Stimulated activated CD8-positive, alpha-beta memory T cell treated with anti-CD3 and anti-CD28 coated beads, Interleukin-7, amount 100 ng/mL, for 1 hour (primary cell): ENCODE data around the gene ABHD3.
"Not testable (repeated sequence)": the region's sequence is repeated elsewhere in the genome, so short reads cannot be mapped to it uniquely, and the experiment has no call there.

Experiments used
- DNase-seq, 2 donors: peaks; one replicate each; pipeline ENCODE4 v3.0.0-alpha.2; 2020; ENCODE audit warnings: low read depth in 2 of 2

ABHD3 gene

DNA sequence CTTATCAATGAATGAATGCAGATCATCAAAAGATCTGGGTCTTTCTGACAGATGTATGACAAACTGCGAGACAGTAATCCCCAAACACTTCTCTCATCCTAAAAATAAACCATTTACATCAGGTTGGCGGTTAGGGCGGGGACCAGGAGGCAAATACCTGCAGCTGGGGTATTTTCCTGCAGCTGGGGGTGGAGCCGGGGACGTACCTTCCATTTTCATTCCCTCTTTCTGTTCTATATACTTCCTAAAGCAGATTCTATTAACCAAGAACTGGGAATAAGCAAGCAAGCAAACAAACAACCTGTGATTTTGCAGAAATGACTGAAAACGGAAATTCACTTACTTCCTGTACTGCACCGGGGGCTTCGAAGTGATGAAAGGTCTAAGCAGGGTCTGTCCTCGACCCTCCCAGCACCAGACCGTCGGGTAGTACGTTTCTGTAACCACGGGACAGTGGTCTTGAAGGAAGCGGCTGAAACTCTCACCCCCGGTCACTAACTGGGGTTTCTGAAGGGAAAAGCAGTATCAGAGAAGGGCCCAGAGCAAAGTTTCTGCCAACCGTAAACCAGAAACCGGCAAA lies 1.2 kb downstream of the ABHD3 start:
- DNase-seq, result no peak

DNA sequence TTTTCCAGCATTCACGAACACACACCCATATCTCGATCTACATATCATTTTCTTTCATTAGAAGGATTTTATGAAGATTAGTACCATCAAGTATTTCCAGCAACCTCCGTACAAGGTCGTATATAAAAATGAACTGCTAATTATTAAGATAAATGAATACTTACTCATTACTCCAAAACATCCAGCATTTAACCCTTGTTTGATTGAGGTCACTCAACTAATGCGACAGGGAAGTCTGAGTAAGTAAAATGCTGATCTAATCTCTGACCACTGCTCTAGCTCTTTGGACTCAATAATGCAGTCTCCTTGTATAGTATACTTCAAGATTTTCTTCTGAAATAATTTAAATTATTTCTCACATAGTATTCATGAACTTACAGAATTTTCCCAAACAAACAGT lies 2.0 kb downstream of the ABHD3 start:
- DNase-seq, result no peak

DNA sequence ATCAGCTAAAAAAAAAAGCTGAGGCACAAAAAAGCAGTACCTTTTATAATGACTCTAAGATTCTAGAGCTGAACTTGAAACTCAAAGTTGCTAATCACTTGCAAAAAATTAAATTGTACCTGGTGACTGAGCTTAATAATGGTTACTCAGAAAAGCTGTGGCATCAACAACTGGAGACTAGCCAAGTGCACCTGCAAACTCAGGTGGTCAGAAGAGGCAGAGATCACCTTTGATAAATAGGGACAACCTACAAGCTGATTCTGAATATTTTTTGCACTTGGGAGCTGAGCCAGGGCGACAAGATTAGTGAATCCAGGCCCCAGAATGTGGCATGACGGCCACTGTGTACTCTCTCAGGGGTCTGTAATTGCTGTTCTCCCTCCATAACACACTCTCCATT lies 3.0 kb downstream of the ABHD3 start:
- DNase-seq, result no peak

DNA sequence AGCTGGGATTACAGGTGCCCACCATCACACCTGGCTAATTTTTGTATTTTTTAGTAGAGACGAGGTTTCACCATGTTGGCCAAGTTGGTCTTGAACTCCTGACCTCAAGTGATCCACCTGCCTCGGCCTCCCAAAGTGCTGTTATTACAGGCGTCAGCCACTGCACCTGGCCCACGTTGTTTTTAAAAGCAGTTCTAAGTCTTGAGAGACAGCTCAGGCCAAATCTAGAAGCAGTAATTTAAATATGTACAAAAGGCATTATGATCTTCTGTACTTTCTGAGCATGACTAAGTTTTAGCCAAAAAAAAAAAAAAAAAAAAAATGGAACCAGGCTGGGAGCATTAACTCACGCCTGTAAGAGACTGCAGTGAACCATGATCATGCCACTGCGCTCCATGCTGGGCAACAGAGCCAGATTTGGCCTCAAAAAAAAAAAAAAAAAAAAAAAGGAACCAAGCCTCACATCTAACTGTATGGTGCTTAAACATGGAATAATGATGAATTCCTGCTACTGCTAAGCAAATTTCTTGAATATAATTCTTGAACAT lies 4.0 kb downstream of the ABHD3 start:
- no peak for DNase-seq

DNA sequence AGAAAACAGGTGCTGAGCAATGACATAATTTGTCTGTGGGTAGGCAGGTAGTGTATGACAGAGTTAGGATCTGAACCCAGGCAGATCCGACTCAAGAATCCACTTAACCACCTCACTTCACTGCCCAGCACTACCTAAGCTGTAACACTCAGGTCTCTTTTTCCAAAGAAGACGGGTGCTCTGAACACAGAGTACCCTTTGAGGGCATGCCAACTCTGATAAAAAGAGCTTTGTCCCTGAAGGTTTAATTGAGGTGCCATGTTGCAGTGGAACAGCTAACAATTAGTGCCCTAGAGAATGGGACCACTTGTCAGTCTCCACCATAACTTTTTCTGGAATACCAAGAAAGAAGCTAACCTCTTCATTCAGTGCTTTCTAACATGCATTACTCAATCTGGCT lies 11.3 kb downstream of the ABHD3 start:
- no peak for DNase-seq

DNA sequence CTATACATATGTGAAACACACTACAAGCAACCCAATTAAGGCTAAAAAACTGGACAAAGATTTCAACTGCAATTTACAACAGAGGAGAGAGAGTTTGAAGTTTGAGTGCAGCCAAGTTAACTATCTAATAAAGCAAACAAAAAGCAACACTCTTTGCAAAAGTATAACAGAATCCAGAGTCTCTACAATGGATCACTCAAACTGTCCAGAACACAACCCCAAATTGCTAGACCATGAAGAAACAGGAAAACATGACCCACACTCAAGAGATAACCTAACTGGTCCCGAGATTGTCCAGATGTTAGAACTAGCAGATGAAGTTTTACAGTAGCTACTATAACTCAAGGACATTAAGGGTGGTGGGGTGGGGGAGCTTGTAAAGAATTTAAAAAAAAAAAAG lies 14.8 kb downstream of the ABHD3 start:
- DNase-seq, result no peak

DNA sequence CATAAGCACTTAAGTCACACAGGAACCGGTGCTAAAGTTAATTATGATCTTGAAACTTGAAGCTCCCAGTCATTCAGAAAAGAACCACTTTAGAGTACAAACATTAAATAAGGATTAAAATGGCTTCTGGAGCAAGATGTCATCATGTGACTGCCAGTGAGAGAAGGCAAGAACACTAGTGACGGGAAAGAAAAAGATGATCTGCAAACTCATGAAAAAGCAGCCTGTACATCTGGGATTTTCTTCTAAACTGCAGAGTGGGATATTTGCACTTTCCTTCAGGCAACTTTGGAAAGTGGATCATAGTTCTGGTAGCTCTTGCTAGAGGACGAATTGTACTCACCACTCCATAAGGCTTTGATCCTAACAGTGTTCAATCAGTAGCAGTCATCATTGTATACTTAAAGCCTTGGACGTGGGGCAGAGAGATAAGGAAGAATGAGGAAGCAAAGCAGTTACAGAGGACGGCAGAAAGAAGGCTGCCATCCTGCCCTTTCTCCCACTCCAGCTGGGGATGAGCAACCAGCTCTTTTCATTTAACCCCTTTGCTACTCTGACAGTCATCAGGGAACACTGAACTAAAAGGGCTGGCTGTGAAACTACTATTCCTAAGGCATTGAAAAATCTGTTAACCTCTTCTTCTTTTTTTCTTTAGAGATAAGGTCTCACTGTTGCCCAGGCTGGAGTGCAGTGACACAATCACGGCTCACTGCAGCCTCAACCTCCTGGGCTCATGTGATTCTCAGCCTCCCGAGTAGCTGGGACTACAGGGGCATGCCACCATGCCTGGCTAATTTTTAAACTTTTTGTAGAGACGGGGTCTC lies 18.1 kb downstream of the ABHD3 start:
- DNase-seq, result no peak

DNA sequence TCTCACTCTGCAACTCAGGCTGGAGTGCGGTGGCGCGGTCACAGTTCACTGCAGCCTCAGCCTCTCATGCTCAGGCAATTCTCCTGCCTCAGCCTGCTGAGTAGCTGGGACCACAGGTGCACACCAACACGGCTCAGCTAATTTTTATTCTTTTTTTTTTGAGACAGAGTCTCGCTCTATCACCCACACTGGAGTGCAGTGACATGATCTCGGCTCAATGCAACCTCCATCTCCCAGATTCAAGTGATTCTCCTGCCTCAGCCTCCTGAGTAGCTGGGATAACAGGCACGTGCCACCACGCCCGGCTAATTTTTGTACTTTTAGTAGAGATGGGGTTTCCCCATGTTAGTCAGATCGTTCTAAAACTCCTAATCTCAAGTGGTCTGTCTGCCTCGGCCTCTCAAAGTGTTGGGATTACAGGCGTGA lies 19.0 kb downstream of the ABHD3 start:
- DNase-seq, result not testable (repeated sequence)

DNA sequence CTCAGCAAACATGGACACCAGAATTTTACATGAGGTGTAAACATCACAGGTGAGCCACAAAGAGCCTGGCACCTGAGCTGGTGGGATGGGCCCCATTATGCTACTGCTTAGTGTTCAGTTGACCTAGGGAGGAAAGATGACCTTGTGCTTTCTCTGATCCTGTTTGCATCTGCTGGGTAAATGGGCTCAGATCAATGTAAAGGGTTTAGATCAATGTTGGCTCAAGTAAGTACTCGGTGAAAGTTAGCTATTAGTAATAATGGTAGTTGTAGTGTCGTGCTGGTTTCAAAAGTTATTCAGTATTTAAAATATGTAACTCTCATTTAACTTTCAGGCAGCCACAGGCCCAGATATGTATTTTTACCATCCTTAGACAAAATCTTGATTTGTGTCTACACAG lies 19.8 kb downstream of the ABHD3 start:
- no peak for DNase-seq

DNA sequence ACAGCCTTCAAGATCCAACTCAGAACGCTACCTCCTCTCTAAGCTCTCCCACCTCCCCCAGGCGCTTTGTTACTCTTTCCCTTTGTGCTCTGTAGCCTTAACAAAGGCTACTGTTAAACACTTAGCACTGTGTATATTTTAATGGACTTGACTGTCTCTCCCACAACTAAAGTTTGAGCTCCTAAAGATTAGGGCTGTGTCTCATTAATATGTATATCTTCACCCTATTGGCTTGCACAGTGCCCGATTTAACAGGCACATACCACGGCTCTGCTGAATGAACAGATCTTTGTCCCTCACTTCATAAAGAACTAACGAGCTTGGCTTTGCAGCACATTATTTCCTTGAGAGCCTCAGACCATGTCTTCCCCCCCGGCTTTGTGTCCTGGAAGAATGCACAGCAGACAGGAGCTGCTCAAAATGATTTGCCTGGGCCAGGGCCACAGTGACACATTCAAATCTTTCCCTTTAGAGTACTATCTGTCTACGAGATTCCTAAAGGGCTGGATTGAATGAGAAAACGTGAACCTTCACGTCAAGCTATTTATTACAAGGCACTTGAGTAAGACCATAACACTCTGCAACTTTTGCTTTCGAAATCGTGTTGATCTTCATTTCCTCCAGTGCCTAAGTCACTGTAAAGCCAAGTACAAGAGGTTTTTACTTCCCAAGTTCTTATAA lies 22.1 kb downstream of the ABHD3 start:
- no peak for DNase-seq

DNA sequence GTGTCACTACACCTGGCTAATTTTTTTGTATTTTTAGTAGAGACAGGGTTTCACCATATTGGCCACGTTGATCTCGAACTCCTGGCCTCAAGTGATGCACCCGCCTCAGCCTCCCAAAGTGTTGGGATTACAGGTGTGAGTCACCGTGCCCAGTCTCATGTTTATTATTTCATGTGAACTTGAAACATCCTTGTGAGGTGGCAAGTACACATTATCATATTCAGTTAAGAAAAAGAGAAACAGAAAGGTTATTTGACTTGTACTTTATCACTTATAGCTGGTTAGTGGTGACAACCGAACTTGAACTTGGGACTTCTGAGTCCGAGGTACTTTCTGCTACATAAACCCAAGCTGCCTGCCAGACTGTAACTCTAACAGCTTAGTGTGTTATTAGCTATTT lies 24.4 kb downstream of the ABHD3 start:
- no peak for DNase-seq

DNA sequence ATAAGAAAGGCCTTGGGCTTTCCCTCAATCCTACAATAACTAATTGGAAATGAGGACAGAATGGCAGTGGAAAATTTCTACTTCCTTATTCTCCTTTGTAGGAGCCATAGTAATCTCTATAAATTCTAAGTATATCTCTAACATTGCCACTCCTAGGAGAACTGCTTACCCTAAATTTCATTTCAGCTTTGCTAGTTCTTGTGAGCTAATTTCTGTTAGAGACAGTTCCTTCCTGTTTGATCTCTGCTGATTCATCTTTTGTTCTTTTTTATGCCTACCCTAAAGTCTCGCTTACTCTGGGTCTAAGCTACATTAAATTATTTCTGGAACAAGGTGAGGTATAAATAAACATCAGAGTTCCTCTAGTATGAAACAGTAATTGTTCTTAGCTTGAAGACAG lies 25.7 kb downstream of the ABHD3 start:
- DNase-seq, result no peak

DNA sequence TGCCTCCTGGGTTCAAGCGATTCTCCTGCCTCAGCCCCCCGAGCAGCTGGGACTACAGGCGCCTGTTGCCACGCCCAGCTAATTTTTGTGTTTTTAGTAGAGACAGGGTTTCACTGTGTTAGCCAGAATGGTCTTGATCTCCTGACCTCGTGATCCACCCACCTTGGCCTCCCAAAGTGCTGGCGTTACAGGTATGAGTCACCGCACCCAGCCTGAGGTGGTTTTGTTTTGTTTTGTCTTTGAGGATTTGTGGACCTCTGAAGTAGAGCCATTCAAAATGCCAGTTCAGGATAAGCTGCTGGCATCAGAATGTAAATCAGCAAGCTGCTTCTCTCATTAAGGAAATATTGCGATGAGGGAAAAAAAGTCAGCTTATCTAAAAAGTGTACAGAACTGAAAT lies 29.2 kb downstream of the ABHD3 start:
- not testable (repeated sequence) for DNase-seq

DNA sequence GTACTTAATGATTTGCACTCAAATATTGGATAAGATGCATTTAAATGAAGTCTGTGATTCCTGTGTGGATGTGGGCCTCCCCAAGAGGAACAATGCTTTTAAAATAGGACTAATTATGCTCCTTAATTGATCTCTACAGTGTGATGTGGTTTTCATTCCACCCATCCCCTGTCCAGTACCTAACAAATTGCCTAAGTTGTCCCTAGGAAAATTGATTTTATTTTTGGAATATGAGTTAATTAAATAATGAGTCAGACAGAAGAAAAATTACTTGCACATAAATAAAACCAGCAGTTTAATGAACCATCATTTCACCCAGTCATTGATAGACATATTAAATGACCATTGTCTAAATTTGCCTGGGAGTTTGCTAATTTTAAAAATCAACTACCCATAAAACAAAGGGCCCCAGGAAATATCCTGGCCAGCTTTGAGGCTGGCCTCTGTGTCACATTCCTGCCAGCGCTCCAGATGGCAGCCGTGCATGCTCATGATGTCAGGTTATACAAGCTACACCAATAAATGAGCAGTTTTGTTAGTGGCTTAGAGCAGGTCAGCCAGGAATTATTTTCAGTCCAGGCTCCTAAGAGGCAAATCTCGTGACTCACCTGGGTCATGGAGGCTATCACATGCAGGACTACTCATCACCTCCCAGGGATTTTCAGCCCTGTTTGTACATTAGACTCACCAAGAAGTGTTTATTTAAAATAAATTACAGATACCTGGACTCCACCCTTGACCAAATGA lies 31.9 kb downstream of the ABHD3 start:
- DNase-seq, result no peak

DNA sequence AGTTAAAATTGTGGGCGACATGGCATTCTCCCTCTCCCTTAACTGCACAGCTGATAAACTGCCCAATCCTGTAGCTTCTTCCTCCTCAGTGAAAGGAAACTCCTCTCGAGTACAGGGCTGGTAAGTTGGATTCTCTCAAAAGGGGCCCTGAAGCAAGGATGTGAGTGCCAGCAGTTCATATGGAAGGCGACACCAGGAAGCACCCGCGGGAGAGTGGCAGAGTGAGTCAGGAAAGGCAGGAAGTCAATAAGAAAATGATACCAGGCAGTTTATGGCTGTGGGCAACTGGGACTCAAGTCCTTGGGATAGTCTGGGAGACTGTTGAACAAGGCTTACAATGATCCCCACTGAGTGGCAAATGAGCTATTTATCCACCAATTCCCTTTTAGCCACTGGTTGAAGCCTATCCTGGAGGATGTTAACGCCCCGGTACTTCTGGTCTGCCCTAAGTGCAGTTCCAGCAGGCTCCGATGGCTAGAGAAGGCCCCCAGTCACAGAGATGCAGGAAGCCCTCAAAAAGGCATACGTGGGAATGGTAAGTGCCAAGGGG lies 34.8 kb downstream of the ABHD3 start:
- DNase-seq, result no peak

DNA sequence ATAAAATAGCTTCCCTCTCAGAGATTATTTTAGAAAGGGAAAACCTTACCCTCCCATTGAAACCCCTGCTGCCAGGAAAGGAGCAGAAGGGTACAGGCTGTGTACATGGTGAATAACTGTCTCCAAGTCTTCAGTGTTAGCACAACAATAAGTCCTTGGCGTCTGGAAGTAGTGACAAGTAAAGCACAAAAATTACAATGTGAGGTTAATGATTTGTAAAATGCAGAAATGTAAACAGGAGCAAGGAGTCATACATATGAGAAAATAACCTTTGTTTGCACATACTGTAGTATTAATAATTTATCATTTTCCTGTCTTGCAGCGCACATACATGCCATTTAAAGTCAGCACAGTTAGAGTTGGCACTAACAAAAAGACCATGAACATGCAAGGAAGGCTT lies 40.5 kb downstream of the ABHD3 start:
- no peak for DNase-seq

DNA sequence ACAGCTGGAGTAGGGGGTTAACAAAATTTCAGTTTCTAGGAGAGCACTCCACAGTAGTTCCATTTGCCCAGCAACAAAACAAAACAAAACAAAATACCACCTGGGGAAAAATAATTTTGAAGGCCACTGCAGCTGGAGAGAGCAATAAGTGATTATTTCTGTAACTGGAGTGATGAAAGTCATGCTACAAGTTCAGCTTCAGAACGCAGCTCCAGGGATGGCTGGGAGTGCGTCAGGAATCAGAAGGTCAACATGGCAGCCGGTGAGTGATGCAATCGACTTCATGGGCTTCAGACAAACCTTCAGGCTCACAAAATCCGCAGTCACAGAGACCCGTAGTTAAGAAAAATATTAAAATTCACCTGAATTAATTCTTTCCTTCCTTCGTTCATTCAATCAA lies 41.0 kb downstream of the ABHD3 start:
- no peak for DNase-seq

DNA sequence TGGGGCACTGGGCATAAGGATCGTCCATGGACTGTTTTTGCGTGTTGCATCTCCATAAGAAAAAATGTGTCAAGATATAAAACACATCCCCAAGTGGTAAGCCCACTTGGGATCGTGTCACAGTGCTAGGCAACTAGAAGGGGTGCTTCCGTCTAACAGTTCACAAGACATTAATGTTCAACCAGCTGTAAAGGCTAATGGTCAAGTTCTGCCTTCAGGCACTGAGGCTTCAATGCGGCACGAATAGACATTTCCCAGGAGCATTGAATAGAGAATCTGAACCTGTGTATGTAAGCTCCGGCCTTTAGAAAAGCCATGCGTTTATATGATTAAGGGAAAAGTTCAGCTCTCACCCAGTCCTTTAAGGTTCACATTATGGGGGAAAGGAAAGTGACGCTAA lies 42.0 kb downstream of the ABHD3 start:
- DNase-seq, result no peak

DNA sequence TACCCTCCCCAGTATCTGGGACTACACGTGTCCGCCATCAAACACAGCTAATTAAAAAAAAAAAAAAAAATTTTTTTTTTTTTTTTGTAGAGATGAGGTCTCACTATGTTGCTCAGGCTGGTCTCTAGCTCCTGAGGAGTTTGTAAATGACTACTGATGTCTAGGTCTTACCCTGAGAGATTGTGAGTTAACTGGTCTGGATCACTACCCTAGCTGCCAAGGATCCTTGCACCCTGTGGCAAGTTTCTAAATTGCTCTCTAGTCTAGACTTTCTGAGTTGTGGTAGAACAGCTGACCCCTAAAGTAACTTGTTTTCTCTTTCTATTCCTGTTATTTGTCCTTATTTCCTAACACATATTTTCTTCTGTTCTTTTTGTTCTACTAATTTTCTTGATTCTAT lies 44.5 kb downstream of the ABHD3 start:
- no peak for DNase-seq

DNA sequence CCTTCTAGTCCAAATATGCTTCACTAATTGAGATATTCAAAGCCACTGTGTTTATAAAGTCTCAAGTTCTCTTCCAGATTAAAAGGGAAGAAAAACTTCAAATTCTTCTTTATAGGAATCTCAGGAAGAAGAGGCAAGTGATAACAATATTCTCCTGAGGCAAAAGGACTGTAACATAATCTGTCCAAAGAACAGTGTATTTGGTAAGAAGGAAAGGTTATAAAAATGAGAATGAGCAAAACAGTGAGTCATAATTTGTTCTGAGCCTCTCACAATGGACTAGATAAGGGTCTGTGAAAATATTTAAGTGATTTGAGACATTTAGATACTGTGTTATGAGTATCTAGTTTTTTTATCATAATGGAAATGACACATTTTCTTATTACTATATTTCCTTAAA lies 48.2 kb downstream of the ABHD3 start:
- no peak for DNase-seq

DNA sequence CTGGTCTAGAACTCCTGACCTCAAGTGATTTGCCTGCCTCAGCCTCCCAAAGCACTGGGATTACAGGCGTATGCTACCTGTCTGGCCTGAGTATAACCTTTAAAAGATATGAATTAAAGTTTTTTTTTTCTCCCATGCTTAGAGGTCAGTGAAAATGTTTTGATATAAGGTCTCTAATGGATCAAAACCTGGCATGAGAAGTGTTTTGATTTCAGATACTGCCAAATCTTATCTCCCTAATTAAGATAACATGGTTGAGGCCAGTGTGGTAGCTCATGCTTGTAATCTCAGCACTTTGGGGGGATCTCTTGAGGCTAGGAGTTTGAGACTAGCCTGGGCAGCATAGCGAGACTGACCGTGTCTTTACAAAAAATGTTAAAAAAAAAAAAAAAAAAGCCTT lies 51.2 kb downstream of the ABHD3 start:
- DNase-seq, result no peak

DNA sequence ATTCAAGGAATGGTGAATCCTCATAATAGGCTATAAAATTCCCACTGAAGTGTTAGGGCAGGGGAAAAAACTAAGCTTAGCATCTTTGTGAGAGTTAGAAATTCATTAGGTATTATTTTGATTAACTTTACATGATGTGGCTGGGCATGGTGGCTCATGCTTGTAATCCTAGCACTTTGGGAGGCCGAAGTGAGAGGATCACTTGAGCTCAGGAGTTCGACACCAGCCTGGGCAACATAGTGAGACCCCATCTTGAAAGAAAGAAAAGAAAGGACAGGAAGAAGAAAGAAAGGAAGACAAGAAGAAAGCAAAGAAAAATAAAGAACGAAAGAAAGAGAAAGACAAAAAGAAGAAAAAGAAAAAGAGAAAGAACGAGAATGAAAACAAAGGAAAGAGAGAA lies 52.5 kb downstream of the ABHD3 start:
- DNase-seq, result no peak
